HS-5 (cell line): ENCODE results near the gene EFCAB6.

Experiments
- DNase-seq: peaks from one replicate; pipeline ENCODE4 v3.0.0-alpha.2; 2012; ENCODE audit warnings: low read depth

The EFCAB6 gene

DNA sequence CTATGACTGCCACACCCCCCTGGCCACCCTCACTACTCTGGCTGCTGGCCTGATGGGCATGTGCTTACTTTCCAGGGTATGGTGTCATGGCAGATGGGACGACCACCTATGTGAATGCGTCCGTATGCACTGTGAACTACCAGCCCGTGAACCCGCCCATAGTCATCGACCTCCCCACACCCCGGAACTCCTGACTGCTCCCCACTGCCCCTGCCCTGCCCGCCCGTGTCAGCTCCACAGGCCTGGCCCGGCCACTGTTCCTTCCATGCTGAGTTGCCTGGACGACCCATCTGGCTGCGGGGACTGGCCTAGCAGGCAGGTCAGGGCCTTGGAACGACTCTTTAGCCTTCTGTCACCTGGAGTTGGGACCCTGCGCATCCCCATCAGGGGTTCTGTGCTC lies 306.7 kb downstream of the EFCAB6 start:
- DNase-seq: no peak

- DNase-seq: no peak
Observed at GRCh38 chr22:43504666-43505261, 307.3 kb downstream of the EFCAB6 start.

- DNase-seq: no peak
Observed at GRCh38 chr22:43504068-43504467, 308.0 kb downstream of the EFCAB6 start.

GRCh38 chr22:43502306-43502874 lies 309.7 kb downstream of the EFCAB6 start:
- DNase-seq: no peak

GRCh38 chr22:43501878-43502277 lies 310.2 kb downstream of the EFCAB6 start:
- no peak for DNase-seq

- DNase-seq: no peak
Observed at GRCh38 chr22:43500792-43501785, 311.0 kb downstream of the EFCAB6 start.

- no peak for DNase-seq
Observed at GRCh38 chr22:43498856-43499253, 313.2 kb downstream of the EFCAB6 start.

- DNase-seq: no peak
Observed at GRCh38 chr22:43497956-43498855, 313.9 kb downstream of the EFCAB6 start.

DNA sequence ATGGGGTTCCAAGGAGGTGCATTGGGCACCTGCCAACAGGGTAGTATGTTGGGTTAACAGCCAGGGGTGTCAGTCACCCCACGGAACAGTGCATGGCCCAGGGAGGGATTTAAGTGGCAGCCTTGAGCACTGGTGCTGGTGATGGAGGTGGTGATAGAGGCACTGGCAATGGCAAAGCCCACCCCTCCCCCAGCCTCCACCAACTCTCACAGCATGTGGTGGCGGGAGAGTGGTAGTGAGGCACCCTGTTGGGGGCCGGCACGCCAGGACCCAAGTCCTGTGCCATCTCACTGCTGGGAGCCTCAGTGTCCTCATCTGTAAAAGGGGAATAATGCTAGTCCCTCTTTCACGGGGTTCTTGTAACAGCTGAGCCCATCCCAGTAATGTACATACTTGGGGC lies 318.8 kb downstream of the EFCAB6 start:
- DNase-seq: no peak

DNA sequence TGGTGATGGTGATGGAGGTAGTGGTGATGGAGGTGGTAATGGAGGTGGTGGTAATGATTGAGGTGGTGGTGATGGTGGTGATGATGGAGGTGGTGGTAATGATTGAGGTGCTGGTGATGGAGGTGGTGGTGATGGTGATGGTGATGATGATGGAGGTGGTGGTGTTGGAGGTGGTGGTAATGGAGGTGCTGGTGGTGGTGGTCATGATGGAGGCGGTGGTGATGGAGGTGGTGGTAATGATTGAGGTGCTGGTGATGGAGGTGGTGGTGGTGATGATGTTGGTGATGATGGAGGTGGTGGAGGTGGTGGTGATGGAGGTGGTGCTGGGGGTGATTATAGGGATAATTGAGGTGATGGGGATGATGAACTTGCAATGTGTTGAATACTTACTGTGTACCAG lies 320.4 kb downstream of the EFCAB6 start:
- no peak for DNase-seq

- no peak for DNase-seq
Observed at GRCh38 chr22:43491177-43491576, 320.9 kb downstream of the EFCAB6 start.

DNA sequence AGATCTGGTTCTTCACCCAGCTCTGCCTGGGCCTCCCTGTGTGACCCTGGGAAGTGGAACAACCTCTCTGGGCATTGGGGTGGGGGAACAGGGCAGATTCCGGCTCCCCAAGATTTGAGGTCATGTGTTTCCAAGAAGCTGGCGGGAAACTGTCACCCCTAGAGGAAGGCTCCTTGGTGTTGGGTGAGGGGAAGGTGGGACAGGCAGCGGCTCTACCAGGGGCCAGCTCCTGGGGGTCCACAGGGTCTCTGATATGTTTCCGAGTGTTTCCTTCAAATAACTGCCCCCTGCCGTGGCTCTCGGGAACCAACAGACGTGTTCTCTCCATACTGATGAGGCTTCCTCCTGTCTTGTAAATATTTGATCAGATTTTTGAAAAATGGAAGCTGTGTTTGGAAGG lies 321.8 kb downstream of the EFCAB6 start:
- no peak for DNase-seq

DNA sequence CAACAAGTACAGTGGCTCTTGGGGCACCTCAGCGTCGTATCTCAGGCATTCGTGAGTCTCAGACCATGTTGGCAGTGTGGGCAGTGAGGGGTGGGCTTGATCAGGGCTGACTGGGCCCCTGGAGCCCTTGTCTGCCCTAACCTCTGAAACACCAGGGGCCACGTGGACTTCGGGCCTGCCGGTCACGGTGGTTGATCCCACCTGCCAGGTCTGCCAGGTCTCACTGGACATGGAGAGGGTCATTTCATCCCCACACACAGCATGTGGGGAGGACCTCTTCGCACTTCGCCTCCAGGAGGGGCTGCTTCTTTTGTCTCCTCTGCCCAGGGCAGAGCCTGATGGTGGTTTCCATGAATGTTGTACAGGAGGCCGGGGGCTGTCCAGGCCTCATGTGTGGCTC lies 323.2 kb downstream of the EFCAB6 start:
- DNase-seq: no peak

DNA sequence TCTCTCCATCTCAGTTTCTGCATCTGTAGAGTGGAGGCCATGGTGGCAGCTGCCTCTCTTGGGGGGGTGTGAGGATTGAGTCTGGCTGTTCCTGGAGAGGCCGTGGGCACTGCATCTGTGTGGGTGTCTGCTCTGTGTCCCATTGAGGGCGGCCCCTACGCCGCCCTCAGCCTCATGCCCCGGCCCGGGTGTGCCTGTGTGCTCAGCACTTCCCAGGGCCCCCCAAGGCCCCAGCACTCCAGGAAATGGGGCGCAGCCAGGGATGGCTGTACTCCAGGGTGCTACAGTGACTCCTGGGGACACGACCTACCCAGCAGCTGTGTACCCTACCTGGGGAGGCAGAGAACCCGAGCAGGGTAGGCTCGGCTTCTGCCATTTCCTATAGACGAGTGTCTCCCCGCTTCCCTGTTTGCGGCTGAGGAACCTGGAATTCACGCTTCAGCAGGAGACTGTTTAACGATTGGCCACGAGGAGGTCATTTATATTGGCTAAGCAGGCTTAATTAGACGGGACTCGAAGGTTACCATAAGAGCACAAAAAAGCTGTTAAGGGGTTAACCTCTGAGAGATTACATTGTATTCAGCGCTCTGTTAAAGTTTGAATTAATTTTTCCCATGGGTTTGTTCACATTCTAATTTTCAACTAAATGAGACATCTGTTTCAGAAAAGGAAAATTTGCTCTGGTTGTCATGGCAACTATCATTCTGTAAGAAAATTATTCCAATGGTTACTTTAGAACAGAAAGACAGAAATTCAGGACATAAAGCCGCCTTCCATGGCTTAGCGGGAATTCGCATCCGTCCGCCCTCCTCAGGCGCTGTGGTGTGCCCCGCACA lies 323.9 kb downstream of the EFCAB6 start:
- DNase-seq: no peak

- DNase-seq: no peak
Observed at GRCh38 chr22:43487311-43488030, 324.6 kb downstream of the EFCAB6 start.

DNA sequence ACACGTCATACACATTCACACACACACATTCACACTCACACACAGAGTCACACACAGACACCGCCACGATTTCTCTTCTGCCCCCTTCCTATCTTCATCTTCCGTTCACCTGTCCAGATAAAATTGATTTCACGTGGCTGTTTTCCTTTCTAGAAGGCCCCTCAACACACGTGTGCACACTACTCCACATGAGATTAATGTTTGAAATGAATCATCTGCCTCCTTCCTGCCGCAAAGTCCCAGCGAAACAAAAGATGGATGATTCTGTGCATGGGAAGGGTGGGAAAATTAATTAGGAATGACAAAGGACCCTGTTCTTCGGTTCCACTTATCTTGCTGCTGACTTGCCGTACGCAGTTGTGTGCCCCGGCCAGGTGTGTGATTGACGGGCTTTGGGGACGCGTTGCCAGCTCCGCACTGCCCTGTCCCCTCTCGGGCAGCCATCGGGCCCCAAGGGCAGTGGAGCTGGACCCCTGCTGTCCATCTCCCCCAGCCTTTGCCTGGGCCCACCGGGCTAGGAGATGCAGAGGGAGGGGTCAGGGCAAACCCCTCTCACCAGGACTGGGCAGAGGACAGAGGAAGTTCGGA lies 326.5 kb downstream of the EFCAB6 start:
- no peak for DNase-seq

- no peak for DNase-seq
Observed at GRCh38 chr22:43484227-43484626, 327.9 kb downstream of the EFCAB6 start.

DNA sequence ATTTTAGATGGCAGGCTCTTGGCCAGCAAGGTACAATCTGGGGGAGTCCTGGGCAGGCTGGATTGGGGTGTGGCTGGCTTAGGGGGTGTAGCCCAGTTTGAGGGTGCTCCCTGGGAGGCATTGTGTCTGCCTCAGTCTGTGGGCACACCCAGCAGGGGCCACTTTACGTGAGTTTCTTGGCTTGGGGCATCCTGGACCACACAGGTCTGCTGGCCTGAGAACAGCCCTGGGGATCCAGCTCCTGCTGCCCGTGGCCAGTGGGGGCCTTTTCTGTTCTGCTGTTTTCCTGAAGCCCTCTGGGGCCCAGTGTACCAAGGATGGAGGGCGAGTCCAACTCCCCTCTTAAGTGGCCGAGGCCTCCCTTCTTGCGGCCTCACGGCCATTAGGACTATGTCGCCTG lies 328.4 kb downstream of the EFCAB6 start:
- DNase-seq: no peak

- DNase-seq: no peak
Observed at GRCh38 chr22:43483266-43483665, 328.8 kb downstream of the EFCAB6 start.

- DNase-seq: no peak
Observed at GRCh38 chr22:43482318-43482625, 329.8 kb downstream of the EFCAB6 start.
